Endometrial microvascular endothelial cells (primary cell): ENCODE measurements around the gene HERC4. TPM values are rescaled to one million over a fixed set of nuclear protein-coding genes. Genes with fewer than 3 reads are reported as not detected.
"Not testable (repeated sequence)": the region's sequence is repeated elsewhere in the genome, so short reads cannot be mapped to it uniquely, and the experiment has no call there.

Source experiments
- in situ Hi-C: cut with HindIII; loops from 2 replicates; pipeline ENCODE4 v1.10.0; 2017; ENCODE audit warnings: low sequenced_read_pairs, low pct_unique_long_range_greater_than_20kb; ENCODE audit errors: inconsistent ontology term
- total RNA-seq: library from RNA; depleted of rRNA; stranded (reverse); fragments of >200 nt; gene quantifications from one replicate; pipeline ENCODE4 v1.2.3, GENCODE V29; 2015; ENCODE audit errors: inconsistent ontology term

HERC4 gene
- total RNA-seq, 1 donor from 2014 or later: 71.3 TPM

DNA sequence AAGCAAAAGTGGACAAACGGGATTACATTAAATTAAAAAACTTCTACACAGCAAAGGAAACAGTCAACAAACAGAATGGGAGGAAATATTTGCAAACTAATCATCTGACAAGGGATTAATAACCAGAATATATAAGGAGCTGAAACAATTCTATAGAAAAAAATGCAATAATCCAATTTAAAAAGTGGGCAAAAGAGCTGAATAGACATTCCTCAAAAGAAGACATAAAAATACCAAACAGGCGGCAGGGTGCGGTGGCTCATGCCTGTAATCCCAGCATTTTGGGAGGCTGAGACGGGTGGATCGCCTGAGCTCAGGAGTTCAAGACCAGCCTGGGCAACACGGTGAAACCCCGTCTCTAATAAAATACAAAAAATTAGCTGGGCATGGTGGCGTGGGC is 92.5 kb downstream of the HERC4 start:
- in situ Hi-C loops: not testable (repeated sequence)

DNA sequence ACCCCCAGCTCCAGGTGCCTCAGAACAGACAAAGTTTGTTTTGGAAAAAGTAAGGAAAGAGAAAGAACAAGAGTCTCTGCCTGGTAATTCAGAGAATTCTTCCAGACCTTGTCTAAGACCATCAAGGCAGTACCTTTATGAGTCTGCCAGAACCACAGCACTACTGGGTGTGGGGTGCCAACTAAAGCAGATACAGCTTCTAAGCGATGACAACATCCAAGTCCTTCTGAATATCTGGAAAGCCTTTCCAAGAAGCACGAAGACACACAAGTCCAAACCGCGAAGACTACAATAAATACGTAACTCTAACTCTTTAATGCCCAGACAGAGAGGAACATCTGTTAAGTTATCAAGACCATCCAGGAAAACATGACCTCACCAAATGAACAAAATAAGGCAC is 96.3 kb downstream of the HERC4 start:
- in situ Hi-C loops: no loop called here

DNA sequence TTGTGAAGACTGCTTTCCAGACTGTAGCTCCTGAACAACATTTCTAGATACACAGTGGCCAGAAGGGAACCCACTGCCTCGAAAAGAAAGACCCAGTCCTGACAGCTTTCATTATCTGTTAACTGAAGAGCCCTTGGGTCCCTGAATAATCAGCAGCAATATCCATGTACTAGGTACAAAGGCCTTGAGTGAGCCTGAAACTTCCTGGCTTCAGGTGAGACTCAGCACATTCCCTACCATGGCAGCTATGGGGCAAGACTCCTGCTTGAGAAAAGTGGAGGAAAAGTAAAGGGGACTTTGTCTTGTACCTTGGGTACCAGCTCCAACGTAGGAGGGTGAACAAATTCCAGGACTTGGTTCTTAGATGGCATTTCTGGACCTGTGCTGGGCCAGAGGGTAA is 97.8 kb downstream of the HERC4 start:
- in situ Hi-C loops: no loop called here

DNA sequence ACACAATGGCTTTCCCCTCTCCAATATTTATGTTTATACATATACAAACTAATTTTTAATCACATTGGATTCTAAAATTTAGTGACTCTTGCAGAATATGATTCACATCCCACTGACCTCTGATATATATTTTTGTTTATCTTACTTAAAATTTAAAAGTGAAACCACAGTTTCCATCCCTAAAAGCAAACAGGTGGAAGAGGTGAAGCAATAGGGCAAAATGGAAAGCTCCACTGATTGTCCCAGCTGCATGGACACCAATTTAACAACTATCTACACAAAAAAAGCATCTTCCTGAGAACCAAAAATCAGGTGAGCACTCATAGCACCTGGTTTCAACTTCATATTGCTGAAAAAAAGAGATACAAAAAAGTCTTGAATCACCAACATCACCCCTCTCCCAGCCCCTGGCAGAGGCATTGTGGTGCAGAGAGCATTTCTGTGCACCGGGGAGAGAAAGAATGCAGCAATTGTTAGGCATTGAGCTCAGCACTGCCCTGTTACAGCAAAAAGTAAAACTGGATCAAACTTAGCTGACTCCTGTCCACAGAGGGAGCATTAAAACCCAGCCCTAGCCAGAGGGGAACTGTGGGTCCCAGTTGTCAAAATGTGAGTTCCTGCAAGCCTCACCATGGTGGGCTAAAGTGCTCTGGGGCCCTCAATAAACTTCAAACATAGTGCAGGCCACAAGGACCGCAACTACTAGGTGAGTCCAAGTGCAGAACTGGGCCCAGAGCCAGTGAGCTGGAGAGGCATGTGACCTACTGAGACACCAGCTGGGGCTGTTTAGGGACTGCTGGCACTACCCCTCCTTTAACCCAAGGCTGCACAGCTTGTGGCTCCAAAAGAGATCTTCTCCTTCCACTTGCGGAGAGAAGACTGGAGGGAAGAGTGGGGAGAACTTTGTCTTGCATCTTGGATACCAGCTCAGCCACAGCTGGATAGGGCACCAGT is 98.5 kb downstream of the HERC4 start:
- in situ Hi-C loops: no loop called here

DNA sequence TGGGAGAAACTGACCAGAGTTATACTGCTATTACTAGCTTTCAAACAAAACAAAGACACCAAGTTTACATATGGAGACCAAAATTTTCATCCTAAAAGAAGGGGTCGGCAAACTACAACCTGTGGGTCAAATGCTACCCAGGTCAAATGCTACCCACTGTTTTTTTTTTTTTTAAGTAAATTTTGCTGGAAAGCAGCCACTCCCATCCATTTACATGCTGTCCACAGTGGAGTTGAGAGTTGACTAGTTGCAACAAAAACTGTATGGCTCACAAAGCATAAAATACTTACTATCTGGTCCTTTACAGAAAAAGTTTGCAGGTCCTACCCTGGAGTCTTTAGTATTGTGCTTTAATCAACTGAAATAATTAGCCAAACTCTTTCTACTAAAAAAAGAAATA is 99.2 kb downstream of the HERC4 start:
- in situ Hi-C loops: no loop called here

DNA sequence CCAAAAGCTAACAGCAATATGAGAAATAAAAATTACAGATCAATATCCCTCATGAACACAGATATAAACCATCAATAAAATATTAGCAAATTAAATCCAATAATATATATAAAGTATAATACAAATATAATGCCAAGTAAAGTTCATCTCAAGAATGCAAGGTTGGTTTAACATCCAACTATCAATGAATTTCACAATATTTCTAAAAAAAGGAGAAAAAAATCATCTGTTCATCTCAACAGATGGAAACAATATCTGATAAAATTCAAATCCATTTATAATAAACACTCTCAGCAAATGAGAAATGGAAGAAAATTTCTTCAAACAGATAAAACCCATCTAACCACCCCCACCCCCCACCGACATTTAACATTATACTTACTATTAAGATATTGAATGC is 103.8 kb downstream of the HERC4 start:
- in situ Hi-C loops: no loop called here

DNA sequence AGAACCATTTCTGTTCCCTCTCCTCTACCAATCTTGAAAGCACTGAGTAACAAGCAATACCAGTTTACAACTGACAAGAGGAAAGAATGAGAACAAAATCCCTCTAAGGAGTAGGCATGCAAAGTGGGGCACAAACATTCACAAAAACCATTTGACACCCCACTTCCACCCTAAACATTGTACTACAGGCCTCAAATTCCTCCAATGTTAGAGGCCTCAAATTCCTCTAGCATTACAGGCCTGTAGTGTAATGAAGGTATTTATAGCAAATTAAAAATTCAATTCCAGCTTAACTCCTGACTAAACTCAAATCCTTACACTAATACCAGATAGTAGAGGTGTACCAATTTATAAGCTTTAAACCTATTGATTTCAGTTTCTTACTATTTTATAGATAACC is 105.2 kb downstream of the HERC4 start:
- in situ Hi-C loops: no loop called here

DNA sequence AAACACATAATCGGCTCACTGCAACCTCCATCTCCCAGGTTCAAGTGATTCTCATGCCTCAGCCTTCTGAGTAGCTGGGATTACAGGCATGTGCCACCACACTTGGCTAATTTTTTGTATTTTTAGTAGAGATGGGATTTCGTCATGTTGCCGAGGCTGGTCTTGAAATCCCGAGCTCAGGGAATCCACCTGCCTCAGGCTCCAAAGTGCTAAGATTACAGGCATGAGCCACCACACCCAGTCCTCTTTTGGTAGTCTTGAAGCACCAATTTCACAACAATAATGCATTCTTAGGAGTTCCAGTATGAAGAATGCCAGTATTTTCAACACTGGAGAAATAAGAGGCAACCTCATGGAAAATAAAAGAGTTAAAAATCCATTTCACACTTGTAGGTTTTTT is 109.0 kb downstream of the HERC4 start:
- in situ Hi-C loops: not testable (repeated sequence)

DNA sequence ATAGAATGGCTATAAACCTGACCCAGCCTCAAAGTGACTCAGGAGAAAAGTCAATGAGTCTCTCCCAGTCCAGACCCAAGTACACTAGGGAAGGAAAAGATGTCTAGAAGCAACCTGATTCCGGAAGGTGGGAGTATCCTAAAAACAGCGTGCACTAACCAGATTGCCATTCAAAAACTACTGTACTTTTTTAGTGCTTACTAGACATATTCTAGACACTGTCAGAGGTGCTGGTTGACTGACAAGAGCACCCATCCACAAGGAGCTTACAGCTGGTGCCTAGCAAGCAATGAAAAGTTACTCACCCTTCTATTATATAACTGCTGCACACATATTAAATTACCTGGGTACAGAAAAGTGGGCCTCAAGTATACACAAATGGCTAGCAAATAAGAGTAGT is 109.6 kb downstream of the HERC4 start:
- in situ Hi-C loops: no loop called here

DNA sequence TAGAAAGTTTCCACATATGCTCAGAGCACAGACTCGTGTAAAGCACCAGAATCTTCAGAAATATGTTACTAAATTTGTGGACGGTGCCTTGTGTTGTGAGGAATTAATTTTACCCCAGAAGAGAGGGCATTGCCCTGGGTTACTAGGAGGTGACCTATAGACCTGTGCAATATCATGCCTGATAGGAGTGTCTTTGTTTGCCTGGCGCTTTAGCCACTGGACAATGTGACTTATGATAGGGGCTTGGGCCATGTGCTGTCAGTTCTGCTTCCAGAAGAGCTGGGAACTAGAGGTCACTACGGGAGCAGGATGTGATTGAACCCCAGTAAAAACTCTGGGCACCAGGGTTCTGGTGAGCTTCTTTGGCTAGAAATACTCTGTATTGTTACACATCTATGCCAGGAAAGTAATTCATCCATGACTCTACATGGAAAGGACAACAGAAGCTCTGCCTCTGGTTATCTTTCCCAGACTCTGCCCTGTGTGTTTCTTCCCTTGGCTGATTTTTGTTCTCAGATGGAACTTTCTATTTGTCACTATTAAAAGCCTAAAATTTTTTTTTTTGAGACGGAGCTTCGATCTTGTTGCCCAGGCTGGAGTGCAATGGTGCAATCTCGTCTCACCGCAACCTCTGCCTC is 115.1 kb downstream of the HERC4 start:
- in situ Hi-C loops: no loop called here

DNA sequence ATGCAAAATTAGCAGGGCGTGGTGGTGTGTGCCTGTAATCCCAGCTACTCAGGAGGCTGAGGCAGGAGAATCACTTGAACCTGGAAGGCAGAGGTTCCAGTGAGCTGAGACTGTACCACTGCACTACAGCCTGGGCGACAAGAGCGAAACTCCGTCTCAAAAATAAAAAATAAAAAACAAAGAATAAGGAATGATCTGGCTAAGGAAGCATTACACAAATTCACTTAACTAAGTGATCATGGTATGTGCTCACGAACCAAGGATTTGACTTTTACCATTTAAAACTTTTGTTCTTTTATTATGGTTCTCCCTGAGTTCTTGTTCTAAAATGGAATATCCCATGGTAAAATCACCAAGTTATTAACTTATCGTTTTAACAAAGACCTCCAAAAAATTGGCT is 119.5 kb downstream of the HERC4 start:
- in situ Hi-C loops: no loop called here

DNA sequence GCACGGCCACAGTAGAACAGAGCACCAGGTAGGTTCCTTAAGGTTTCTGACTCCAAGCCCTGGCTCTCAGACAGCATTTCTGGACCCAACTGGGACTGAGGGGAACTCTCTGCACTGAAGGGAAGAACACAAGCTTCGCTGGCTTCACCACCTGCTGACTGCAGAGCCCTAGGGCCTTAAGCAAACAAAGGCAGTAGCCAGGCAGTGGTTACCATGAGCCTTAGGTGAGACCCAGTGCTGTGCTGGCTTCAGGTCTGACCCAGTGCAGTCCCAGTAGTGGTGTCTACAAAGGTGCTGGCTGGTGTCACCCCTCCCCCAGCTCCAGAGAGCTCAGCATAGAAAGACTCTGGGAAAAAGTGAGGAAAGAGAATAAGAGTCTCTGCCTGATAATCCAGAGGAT is 131.2 kb downstream of the HERC4 start:
- in situ Hi-C loops: no loop called here

DNA sequence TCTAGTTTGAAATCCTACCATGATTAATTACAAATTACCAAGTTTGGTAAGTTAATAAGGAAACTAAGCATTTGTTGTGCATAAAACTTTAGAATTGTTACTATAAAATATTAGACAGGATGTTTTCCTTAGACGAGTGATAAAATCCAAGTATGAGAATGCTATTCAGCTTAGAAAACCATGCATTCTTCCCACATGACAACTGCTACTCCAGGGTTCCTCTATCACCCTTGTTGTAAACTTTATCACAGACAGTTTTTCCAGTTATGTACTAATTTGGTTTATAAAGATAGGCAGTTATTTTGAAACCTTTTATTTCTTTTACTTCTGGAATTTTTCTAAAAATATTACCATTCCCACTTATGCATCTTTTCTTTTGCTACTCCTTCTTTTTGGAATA is 138.7 kb downstream of the HERC4 start:
- in situ Hi-C loops: no loop called here

DNA sequence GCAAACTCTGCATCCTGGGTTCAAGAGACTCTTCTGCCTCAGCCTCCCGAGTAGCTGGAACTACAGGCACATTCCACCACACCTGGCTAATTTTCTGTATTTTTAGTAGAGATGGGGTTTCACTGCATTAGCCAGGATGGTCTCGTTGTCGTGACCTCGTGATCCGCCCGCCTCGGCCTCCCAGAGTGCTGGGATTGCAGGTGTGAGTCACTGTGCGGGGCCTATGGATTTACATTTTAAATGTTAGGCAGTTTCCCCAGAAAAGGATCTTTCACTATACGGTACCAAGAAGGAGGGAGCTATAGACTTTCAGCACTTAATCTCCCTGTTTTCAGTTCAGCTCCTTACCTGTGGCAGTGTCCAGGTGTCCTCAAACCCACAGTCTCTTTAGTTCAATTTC is 139.9 kb downstream of the HERC4 start:
- in situ Hi-C loops: no loop called here

DNA sequence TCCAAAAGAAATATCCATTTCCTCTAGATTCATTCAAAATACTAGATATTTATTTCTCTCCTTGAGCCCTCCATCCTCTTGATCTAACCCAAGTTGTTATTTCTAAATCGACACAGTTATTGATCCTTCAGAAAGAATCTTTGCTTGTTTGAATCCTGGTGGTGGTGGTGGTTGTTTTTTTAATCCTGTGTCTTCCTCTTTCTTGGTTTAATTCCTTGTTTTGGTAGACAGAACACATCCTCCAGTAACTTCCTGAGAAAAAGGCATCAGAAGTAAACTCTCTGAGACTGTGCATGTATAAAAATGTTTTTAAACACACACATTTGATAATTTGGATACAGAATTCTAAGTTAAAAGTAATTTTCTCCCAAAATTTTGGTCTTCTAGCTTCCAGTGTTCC is 140.7 kb downstream of the HERC4 start:
- in situ Hi-C loops: no loop called here

DNA sequence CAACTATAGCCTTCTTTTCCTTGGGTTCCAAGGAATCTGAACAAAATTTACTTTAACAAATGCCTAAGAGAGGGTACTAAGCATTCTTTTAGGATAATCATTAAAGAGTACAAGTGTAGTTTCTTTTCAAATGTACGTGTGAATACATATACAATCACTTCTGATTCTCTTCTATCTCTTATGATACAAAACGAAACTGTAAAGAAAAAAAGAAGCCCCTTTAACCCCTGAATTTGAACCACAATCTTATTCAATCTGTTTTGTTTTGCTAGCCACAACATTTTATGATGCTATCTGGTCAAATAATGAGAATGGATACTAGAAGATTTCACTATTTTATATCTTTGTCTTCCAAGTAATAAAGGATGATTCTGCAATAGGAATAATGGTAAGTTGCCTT is 141.9 kb downstream of the HERC4 start:
- in situ Hi-C loops: no loop called here

DNA sequence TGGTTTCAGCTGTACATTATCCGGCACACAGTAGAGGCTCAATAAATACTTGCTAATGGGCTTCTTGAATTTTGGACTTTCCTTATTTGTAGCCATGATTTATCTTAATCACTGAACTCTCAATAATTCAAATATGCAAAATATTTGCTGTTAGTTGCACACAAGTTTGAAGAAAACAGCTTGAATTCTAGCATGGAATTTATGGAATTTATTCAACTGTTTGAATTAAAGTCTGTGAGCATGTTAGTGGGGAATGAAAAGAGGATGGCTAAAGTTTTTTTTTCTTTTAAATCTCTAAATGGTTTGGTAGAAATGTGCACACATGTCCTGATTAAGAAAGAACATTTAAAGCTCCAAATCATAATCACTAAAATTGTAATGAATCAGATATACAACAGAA is 148.1 kb downstream of the HERC4 start:
- in situ Hi-C loops: no loop called here

DNA sequence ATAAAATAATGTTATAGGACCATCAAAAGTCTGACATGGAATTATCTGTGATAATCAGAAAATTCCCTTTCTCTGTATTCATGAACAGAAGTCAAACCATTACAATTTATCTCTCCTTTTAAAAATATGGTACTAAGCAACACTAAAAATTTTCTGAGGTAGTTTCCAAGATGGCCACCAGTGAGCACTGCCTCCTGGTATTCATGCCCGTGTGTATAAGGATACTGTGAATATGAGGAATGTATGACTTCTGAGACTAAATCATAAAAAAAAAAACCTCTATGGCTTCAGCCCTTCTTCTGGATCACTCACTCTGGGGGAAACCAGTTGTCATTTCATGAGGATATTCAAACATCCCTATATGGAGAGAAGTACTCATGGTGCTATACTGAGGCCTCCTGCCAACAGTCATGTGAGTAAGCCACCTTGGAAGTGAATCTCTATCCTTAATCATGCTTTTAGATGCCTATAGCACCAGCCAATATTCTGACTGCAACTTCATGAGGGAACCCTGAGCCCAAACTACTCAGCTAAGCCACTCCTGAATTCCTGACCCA is 149.6 kb downstream of the HERC4 start:
- in situ Hi-C loops: no loop called here

DNA sequence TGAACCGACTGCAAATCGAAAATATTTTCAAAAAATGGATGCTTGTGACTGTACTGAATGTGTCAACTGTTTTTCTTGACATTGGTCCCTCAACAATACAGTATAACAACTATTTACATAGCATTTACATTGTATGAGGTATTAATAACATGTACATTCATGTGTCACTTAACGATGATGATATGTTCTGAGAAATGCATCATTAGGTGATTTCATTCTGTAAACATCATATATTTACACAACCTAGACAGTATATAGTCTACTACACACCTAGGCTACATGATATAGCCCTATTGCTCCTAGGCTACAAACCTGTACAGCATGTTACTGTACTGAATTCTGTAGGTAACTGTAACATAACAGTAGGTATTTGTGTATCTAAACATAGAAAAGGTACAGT is 150.9 kb downstream of the HERC4 start:
- in situ Hi-C loops: no loop called here

DNA sequence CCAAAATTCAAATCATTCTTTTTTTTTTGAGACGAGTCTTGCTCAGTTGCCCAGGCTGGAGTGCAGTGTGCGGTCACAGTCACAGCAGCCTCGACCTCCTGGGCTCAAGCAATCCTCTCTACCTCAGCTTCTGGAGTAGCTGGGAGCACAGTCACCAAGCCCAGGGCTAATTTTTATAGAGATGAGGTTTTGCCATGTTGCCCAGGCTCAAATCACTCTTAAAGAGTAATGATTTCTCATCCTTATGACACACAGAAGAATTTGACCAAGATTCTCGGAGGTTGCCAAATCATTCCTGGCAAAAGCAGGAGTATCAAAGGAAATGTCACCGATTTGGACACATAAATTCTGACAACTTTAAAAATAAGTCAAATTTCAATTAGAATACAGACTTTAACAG is 151.5 kb downstream of the HERC4 start:
- in situ Hi-C loops: no loop called here
